Measurements from ENCODE around the gene SH3BP5.

- TF ChIP-seq, protein P1, sequence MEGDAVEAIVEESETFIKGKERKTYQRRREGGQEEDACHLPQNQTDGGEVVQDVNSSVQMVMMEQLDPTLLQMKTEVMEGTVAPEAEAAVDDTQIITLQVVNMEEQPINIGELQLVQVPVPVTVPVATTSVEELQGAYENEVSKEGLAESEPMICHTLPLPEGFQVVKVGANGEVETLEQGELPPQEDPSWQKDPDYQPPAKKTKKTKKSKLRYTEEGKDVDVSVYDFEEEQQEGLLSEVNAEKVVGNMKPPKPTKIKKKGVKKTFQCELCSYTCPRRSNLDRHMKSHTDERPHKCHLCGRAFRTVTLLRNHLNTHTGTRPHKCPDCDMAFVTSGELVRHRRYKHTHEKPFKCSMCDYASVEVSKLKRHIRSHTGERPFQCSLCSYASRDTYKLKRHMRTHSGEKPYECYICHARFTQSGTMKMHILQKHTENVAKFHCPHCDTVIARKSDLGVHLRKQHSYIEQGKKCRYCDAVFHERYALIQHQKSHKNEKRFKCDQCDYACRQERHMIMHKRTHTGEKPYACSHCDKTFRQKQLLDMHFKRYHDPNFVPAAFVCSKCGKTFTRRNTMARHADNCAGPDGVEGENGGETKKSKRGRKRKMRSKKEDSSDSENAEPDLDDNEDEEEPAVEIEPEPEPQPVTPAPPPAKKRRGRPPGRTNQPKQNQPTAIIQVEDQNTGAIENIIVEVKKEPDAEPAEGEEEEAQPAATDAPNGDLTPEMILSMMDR (IDR thresholded peaks at IDR 0.05) = no peak
- no peak for TF ChIP-seq EZH2 (IDR thresholded peaks at IDR 0.05; ENCODE audit: borderline replicate concordance, insufficient read depth, low read depth, low read length, poor library complexity, severe bottlenecking)
Measured at GRCh38 chr3:15329046-15330005, 3.1 kb downstream of the SH3BP5 start.

Measured in B cell (primary cell).